GM19328 (cell line): ENCODE measurements around the gene RCC2.

Experiments
- ATAC-seq: cut with Tn5 transposase; IDR thresholded peaks from one replicate; pipeline ENCODE4 v1.9.1; 2021; ENCODE audit warnings: mild to moderate bottlenecking, moderate library complexity; ENCODE audit not compliant: unreplicated experiment

Gene RCC2

GRCh38 chr1:17447501-17447992 is 8.1 kb upstream of the RCC2 start:
- ATAC-seq: no peak

DNA sequence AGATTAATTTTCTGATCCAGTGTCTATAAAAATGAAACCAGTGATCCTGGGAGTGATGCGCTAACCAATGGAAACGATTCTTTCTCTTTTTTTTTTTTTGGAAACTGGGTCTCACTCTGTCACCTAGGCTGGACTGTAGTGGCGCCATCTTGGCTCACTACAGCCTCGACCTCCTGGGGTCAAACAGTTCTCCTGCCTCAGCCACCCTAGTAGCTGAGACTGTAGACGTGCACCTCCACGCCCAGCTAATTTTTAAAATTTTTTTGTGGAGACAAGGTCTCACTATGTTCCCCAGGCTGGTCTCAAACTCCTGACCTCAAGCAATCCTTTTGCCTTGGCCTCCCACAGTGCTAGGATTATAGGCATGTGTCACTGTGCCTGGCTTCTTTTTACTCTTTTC is 3.4 kb upstream of the RCC2 start:
- no peak for ATAC-seq

DNA sequence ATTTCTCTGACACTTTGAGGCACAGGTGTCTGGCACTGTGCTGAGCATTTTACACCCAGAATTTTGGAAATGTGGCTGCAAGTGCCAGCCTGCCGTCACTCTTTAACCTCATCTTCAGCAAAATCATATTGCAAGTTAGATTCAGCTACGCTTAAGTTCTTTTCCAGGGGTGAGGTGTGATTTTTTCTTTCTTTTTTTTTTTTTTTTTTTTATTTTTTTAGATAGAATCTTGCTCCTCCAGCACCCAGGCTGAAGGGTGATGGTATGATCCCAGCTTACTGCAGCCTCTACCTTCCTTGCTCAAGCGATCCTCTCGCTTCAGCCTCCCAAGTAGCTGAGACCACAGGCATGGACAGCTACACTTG is 2.5 kb upstream of the RCC2 start:
- no peak for ATAC-seq

DNA sequence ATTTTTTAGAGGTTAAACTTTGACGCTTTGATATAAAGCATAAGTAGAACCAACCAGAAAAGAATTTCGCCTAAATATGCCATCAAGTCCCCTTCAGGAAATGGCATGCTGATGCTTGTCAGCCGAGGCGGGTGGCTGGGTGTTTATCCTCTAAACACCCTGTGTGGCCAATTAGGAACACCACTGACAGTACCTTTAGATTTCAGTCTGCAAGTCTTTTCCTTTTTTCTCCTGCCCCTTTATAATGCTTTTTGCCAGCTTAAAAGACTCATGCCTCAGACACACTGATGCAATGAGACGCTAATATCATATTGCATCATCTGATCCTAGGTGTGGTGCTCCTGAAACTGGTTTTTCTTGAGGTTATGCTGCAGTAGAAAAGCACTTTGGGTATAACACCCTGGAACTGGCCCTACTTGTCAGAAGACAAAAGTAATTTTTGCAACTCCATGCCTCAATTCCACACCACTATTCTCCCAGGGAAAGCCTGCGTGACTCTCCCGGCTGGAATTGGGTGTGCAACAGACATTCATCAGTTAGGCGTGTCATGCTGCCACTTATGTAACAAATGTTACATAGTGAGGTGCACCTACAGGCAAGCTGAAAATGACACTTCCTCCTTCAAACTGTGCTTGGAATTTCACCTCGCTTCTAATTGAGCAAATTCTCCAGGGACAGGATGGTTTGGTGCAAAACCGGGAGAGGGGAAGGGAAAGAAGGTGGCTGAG is 2.0 kb upstream of the RCC2 start:
- ATAC-seq: no peak

GRCh38 chr1:17440827-17441168 is 1.3 kb upstream of the RCC2 start:
- ATAC-seq: no peak

GRCh38 chr1:17440074-17440826 is 773 bp upstream of the RCC2 start:
- no peak for ATAC-seq

DNA sequence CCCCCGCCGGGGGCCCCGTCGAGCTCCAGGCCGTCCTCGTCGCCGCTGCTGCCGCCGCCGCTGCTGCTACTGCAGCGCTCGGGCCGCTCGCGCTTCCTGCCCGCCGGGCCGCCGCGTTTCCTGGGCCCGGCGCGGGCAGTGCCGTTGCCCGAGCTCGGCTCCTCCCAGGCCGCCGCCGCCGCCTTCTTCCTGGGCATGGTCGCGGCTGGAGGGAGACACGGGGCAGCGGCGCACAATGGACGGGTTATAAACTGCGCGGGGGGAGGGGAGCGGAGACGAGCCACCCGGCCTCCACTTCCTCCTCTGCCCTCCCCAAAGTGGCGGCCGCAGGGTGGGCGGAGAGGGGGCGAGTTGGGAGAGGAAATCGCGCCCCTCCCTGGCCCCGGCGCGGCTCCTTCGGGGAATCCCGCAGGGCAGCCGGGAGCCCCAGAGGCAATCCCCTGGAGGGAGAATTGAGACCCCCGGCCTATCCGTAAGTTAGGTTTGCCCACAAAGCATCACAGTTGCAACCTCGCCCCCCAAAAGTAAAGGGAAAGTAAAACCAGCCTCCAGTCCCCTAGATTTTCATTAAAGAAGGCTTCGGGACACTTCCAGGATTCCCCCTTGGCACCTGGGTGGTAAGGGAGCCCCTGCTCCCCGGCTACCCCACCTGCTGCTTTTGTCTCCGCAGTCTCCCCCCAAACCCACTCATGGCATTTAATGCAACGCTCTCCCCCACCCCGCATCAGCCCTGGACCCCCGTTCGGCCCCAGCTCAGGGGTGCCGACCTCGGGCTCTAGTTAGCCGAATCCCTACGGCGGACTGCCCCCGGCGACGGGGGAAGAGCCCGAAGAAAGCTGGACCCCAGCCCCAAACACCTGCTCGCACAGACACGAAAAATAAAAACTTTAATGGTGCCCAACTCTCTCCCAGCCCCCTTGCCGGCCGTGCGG is 893 bp downstream of the RCC2 start:
- ATAC-seq: peak; percentile 42

GRCh38 chr1:17437580-17438317 is 1.7 kb downstream of the RCC2 start:
- peak; percentile 32 for ATAC-seq

- ATAC-seq: no peak
Observed at GRCh38 chr1:17437260-17437579, 2.3 kb downstream of the RCC2 start.

DNA sequence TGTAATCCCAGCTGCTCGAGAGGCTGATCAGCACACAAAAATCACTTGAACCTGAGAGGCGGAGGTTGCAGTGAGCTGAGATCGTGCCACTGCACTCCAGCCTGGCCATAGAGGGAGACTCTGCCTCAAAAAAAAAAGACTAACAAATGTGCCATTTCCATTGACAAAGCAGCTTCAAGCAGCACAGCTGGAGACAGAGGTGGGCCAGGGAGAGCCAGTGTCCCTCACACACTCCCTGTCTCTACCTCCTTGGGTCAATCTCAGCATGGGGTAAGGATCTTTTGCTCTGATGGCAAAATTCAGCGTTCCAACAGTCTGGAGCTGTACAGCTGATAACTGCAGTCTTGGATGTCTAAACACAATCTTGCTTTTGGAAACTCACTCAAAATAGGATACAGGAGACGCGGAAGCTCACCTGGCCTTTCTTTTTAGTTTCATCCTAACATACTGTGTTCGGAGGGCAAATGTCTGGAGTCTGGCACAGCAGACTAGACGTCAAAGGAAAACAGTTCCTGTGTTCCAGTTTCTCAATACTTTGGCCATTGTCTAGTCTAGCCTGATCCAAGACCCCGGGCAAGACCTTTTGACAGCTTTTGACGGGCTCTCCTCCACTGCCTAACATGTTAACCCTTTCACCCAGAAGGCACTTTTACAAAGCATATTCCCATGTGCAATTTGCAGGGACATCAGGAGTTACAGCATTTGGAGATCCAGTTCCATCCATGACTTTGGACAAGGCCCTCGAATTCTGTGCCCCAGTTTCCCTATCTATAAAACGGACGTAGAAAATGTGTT is 2.9 kb downstream of the RCC2 start:
- ATAC-seq: no peak

GRCh38 chr1:17434601-17435000 is 4.9 kb downstream of the RCC2 start:
- no peak for ATAC-seq

GRCh38 chr1:17434016-17434415 is 5.5 kb downstream of the RCC2 start:
- no peak for ATAC-seq

GRCh38 chr1:17433261-17433660 is 6.2 kb downstream of the RCC2 start:
- ATAC-seq: no peak

- no peak for ATAC-seq
Observed at GRCh38 chr1:17432412-17432811, 7.1 kb downstream of the RCC2 start.

GRCh38 chr1:17429183-17429582 is 10.3 kb downstream of the RCC2 start:
- ATAC-seq: no peak

- ATAC-seq: no peak
Observed at GRCh38 chr1:17427696-17428660, 11.5 kb downstream of the RCC2 start.

GRCh38 chr1:17425806-17426600 is 13.5 kb downstream of the RCC2 start:
- ATAC-seq: no peak

DNA sequence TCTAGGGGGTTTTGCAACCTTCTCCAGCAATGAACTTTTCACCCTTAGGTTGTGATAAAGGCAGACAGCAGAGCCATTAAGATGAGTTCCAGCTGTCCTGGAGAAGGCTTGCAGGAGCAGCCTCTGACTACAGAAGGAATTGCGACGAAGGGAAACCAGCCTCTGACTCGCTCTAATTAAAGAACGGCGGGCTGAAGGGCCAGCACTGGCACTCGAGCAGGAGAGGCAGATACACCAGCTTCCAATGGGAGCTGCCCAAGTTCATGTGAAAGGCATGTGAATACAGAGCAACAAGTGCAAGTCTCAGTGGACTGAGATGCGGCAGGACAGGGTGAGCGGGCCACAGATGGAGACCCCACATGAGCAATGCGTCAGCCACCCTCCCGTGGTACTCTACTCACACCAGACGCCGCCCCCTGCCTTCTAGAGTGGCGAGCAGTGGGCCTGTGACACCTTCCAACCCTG is 15.7 kb downstream of the RCC2 start:
- ATAC-seq: no peak
